GM12874 (cell line): ENCODE results near the gene CLOCK.

Experiments used
- TF ChIP-seq, protein P1 (sequence below): IDR thresholded peaks from 2 replicates; pipeline ENCODE4 v1.5.1; 2011; ENCODE audit warnings: low read depth, mild to moderate bottlenecking, control low read depth, low read length, moderate library complexity; ENCODE audit not compliant: insufficient read depth

CLOCK gene

GRCh38 chr4:55547466-55547770 lies 709 bp upstream of the CLOCK start:
- TF ChIP-seq, protein P1, sequence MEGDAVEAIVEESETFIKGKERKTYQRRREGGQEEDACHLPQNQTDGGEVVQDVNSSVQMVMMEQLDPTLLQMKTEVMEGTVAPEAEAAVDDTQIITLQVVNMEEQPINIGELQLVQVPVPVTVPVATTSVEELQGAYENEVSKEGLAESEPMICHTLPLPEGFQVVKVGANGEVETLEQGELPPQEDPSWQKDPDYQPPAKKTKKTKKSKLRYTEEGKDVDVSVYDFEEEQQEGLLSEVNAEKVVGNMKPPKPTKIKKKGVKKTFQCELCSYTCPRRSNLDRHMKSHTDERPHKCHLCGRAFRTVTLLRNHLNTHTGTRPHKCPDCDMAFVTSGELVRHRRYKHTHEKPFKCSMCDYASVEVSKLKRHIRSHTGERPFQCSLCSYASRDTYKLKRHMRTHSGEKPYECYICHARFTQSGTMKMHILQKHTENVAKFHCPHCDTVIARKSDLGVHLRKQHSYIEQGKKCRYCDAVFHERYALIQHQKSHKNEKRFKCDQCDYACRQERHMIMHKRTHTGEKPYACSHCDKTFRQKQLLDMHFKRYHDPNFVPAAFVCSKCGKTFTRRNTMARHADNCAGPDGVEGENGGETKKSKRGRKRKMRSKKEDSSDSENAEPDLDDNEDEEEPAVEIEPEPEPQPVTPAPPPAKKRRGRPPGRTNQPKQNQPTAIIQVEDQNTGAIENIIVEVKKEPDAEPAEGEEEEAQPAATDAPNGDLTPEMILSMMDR, result no peak

GRCh38 chr4:55546506-55546755 lies 278 bp downstream of the CLOCK start:
- TF ChIP-seq, protein P1, result no peak

- TF ChIP-seq, protein P1, result no peak
Observed at GRCh38 chr4:55545641-55546505, 836 bp downstream of the CLOCK start.

DNA sequence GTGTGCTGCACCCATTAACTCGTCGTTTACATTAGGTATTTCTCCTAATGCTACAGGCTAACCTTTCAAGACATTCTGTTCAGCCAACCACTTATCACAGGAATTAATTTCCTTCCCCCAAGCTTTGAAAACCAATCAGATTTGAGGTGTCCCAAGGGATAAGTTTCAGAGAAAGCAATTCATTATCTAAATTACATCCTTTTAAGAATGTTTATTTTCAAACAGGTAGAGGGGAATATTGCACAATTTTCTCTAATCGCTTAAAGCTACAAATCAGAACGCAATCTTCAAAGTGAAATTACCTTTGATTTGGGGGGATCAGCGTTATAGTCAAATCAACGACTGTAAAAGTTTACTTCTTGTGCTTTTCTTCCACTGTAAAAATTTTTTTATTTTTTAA lies 1.6 kb downstream of the CLOCK start:
- TF ChIP-seq, protein P1, result no peak

DNA sequence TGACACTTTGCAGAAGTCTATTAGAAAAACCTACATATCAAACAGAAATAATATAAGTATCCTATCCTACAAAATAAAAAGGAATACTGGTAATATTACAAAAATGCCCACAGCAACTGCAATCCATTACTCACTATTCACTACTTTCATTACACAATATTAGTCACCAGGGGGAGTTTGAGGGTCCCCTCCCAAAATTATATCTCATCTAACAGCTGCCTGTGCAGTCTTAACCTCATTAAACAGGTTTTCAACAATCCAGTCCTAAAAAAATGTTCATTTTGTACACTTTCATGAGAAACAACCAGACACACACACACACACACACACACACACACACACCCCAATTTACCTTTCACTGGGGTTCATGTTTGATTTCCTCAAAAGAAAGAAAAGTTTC lies 2.9 kb downstream of the CLOCK start:
- TF ChIP-seq, protein P1, result no peak

- TF ChIP-seq, protein P1, result no peak
Observed at GRCh38 chr4:55540271-55540670, 6.4 kb downstream of the CLOCK start.

GRCh38 chr4:55539658-55540057 lies 7.1 kb downstream of the CLOCK start:
- TF ChIP-seq, protein P1, result no peak

- TF ChIP-seq, protein P1, result no peak
Observed at GRCh38 chr4:55538531-55538930, 8.2 kb downstream of the CLOCK start.
